ENCODE results near the gene TSSK6.

TSSK6 gene

DNA sequence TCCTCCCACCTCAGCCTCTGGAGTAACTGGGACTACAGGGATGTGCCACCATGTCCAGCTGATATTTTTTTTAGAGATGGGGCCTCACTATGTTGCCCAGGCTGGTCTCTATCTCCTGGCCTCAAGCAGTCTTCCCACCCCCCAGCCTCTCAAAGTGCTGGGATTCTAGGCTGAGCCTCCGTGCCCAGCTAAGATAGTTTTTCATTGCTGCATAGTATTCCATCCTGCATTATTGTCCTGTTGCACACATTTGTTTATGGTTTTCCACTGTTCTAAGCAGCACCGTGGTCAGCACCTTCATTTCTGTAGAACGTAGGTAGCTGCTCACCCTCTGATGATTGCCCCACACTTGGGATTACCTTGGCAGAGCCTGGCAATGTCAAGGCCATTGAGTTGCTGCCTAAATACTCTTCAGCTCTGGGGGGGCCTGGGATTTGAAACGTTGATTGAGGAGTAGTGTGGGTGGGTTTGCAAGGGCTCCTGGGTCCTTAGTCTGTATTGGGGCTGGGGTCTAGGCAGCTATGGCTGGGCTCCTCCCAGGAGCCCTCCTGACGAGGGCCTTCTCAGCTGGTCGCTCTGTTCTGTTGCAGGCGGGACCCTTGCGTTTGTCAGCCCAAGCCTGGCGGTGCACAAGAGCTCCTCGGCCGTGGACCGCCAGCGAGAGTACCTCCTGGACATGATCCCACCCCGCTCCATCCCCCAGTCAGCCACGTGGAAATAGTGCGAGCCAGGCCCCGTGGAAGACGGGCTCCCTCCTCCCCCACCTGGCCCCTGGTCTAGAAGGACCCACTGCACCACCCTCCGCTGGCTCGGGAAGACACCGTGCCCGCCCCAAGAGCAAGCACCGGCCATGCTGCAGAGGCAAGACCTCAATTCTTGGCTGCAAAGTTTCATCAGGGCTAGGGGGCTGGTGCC, 10.3 kb downstream of the TSSK6 start:
- no peak for DNase-seq (ENCODE audit: low read depth)
- H3K4me3 ChIP-seq (replicated peaks; ENCODE audit: low read depth, low read length): no peak overlapping the region
- no peak for TF ChIP-seq CTCF (IDR thresholded peaks at IDR 0.05; ENCODE audit: low read length, missing control alignments)

DNA sequence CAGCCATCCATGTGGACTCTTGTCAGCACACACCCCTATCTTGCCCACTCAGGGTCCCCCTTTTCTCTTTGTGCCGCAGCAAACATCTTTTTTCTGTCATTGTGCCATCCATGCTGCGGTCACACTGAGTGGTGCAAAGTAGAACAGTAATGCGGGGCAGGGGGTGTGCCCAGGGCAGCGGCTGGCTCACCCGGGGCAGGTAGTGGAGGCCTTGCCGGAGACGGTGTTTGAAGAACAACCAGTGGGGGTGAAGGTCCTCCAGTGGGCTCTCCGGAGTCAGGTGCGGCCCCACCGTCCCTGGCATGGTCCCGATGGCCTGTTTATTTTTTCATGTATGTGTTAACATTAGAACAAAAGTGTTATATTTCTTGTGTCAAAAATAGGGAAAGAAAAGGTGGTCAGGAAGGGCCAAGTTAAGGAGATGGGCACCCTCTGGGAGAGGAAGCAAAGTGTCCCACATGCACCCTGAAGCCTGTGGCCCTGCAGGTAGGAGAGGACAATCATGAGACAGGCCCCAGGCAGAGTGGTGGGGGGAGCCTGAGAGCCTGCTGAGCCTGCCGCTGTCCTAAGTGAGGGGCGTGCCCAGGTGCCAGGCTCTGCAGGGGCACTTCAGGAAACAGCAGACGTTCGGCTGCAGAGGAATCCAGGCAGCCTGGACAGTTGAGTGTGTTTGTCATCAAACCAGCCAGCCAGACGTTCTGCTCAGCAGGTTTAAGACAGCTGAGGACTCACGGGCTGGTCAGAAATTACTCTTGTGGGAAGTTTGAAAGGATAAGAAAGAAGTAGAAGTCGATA, 12.3 kb downstream of the TSSK6 start:
- no peak for TF ChIP-seq CTCF (IDR thresholded peaks at IDR 0.05; ENCODE audit: low read length, missing control alignments)
- no peak for DNase-seq (ENCODE audit: low read depth)
- no peak overlapping the region for H3K4me3 ChIP-seq (replicated peaks; ENCODE audit: low read depth, low read length)

DNA sequence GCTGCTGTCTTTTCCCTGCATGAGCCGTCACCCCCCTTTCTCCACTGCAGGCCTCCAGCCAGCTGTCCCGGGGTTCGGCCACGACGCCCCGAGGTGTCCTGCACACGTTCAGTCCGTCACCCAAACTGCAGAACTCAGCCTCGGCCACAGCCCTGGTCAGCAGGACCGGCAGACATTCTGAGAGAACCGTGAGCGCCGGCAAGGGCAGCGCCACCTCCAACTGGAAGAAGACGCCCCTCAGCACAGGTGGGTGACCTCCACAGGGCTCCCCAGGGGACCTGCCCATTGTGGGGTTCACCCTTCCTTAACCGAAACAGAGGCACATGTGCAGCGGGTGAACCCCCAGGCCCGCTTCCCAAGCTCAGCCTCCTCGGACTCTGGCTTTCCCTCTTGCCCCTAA, 13.1 kb downstream of the TSSK6 start:
- DNase-seq (ENCODE audit: low read depth): no peak
- no peak for TF ChIP-seq CTCF (IDR thresholded peaks at IDR 0.05; ENCODE audit: low read length, missing control alignments)
- H3K4me3 ChIP-seq (replicated peaks; ENCODE audit: low read depth, low read length): no peak overlapping the region

GRCh38 chr19:19501798-19502197, 13.6 kb downstream of the TSSK6 start:
- H3K4me3 ChIP-seq (replicated peaks; ENCODE audit: low read depth, low read length): no peak overlapping the region
- DNase-seq (ENCODE audit: low read depth): no peak
- TF ChIP-seq CTCF (IDR thresholded peaks at IDR 0.05; ENCODE audit: low read length, missing control alignments): no peak

GRCh38 chr19:19500975-19501644, 14.2 kb downstream of the TSSK6 start:
- no peak for DNase-seq (ENCODE audit: low read depth)
- no peak overlapping the region for H3K4me3 ChIP-seq (replicated peaks; ENCODE audit: low read depth, low read length)
- TF ChIP-seq CTCF (IDR thresholded peaks at IDR 0.05; ENCODE audit: low read length, missing control alignments): no peak

- H3K4me3 ChIP-seq (replicated peaks; ENCODE audit: low read depth, low read length): no peak overlapping the region
- no peak for TF ChIP-seq CTCF (IDR thresholded peaks at IDR 0.05; ENCODE audit: low read length, missing control alignments)
- DNase-seq (ENCODE audit: low read depth): no peak
Observed at GRCh38 chr19:19499272-19499995, 15.9 kb downstream of the TSSK6 start.
